Heart left ventricle (tissue), 16 donors: ENCODE data around the gene KHDC4. TPM values are rescaled to one million over a fixed set of nuclear protein-coding genes. Genes with fewer than 3 reads are reported as not detected.
A peak's percentile ranks its signal among the peaks of the same experiment; 100 is the strongest.

ENCODE experiments used
- ATAC-seq, 4 donors: fragments of 200-7000 bp; cut with Tn5 transposase; one replicate each; pipeline ENCODE4 v1.9.1; 2020 to 2022; ENCODE audit warnings: moderate library complexity in 4 of 4, mild to moderate bottlenecking in 3 of 4, moderate number of reproducible peaks in 1 of 4
- DNase-seq, 5 donors: peaks; one replicate each; pipeline ENCODE4 v3.0.0-alpha.2; 2020
- H3K27ac ChIP-seq, 12 donors: fragments of 200-600 bp; sonication (generic) in 4 of 12; one replicate each; pipeline versions ENCODE4 v1.5.0 to v1.8.0; 2016 to 2022; ENCODE audit warnings: mild to moderate bottlenecking in 2 of 12
- H3K27me3 ChIP-seq, 9 donors: fragments of 200-600 bp; sonication (generic) in 2 of 9; one replicate each; pipeline versions ENCODE4 v1.5.1 to v1.8.0; 2016 to 2022; ENCODE audit warnings: mild to moderate bottlenecking in 3 of 9
- H3K36me3 ChIP-seq, 9 donors: fragments of 200-600 bp; sonication (generic) in 2 of 9; one replicate each; pipeline versions ENCODE4 v1.5.0 to v1.8.0; 2018 to 2022; ENCODE audit warnings: mild to moderate bottlenecking in 2 of 9
- H3K4me1 ChIP-seq, 12 donors: fragments of 200-600 bp; sonication (generic) in 4 of 12; one replicate each; pipeline versions ENCODE4 v1.5.0 to v1.8.0; 2016 to 2022; ENCODE audit warnings: mild to moderate bottlenecking in 3 of 12
- H3K4me3 ChIP-seq, 12 donors: fragments of 200-600 bp; sonication (generic) in 4 of 12; one replicate each; pipeline versions ENCODE4 v1.5.0 to v1.8.0; 2017 to 2022; ENCODE audit warnings: mild to moderate bottlenecking in 9 of 12, moderate library complexity in 4 of 12
- H3K9me3 ChIP-seq, 12 donors: fragments of 200-600 bp; sonication (generic) in 4 of 12; one replicate each; pipeline versions ENCODE4 v1.5.0 to v1.8.0; 2016 to 2022; ENCODE audit warnings: mild to moderate bottlenecking in 1 of 12
- POLR2A ChIP-seq, 2 donors: fragments of 450-650 bp; IDR thresholded peaks; one replicate each; pipeline ENCODE4 v1.6.1; 2017; ENCODE audit warnings: antibody characterized with exemption in 2 of 2, mild to moderate bottlenecking in 2 of 2, moderate library complexity in 2 of 2
- WGBS, 4 donors: extraction: QIAGEN DNeasy Blood & Tissue Kit in 2 of 4; methylation state at CpG; one replicate each; pipeline versions ENCODE4 v1.1.5 to v1.1.7; 2013 to 2018; 5-methylcytosine and 5-hydroxymethylcytosine counted together
- intact Hi-C, 10 donors: fragments of 100-400 bp; cut with DNase I; formaldehyde crosslinking; loops; one replicate each; pipeline versions ENCODE4 v1.11.1 to v1.14.2; 2022
- polyA plus RNA-seq, 2 donors: library from polyadenylated mRNA; stranded (reverse); fragments of 200-250 nt; gene quantifications; one replicate each; pipeline ENCODE4 v1.2.3, GENCODE V29; 2013
- total RNA-seq, 9 donors: library from RNA; depleted of rRNA in 2 of 9; stranded (reverse); fragments of >200 nt in 2 of 9; fragmentation: NEBNext Ultra II Directional in 3 of 9; extraction: Animal tissue kit (Norgen Biotek cat#: 25700) in 3 of 9; gene quantifications; one replicate each; pipeline versions ENCODE4 v1.1.0 to v1.2.4, GENCODE V29; 2016 to 2023
- TF ChIP-seq, protein P1 (sequence below), 12 donors: fragments of 200-600 bp; sonication (generic) in 4 of 12; IDR thresholded peaks; one replicate each; pipeline versions ENCODE4 v1.5.0 to v1.8.0; 2018 to 2022; ENCODE audit warnings: antibody characterized with exemption in 12 of 12, mild to moderate bottlenecking in 5 of 12
- donor health status: ischemic (EF 13 %, LVEDD 7.1; RV severe dilation, severe dysfunction).
- donor health status: healthy with polysubstance abuse.
- donor health status: DM: no; HTN: yes; CAD: no.
- donor health status: DM: no; HTN: no; CAD: no.
- donor health status: ischemic (EF 25% LVEDD 6.9; RV normal size, moderate dysfunction).
- donor health status: ischemic (EF 25% LVEDD 5.7; RV mildly dilated, moderate dysfunction).
- donor health status: healthy.
- donor health status: DM: yes; HTN: yes; CAD: no.
- donor health status: ischemic (EF 35%, LVEDD 5.7; RV mildly dilated, moderate dysfunction).
- donor health status: nonischemic (EF 11% LVEDD 7.7; RV severe dilation, severe dysfunction).
- donor health status: DM: yes; HTN: yes; CAD: no.
- donor health status: PGD.
- donor health status: ischemic (EF 29% LVEDD 5.4; RV normal size, mild dysfunction).
- donor health status: nonischemic (EF 23%, LVEDD 6.1; RV moderate dilation, normal function).

KHDC4 gene
- total and polyA plus RNA-seq, 11 donors, result 16.9 to 28.0 (median 21.8) TPM

DNA sequence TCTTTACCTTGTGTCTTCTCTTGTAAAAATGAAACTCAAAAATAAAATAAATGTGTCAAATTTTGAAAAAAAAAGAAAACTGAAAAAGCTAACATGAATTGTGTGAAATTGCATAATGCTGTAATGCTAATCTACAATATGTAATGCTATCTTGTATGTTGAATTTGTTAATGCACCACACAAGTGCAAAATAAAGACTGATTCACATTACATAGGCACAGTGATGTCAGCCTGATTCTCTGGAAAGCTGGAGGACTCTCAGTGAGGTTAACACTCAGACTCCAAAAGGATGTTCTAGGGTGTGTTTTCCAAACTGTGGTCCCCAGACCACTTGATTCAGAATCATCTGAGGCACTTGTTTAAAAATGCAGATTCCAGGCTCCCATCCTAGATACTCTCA lies 49.2 kb downstream of the KHDC4 start:
- Histone ChIP-seq H3K27me3 (no peaks in the 10 kb centered on the region), H3K4me1 (peaks cover 0 to 10% (median 0%) of the 10 kb centered on the region in 12 donors), H3K9me3 (no peaks in the 10 kb centered on the region), H3K4me3 (no peak overlapping the region), H3K27ac (no peak overlapping the region), H3K36me3 (peaks cover 0 to 58% (median 35%) of the 10 kb centered on the region in 9 donors)
- DNase-seq (no peak), ATAC-seq (no peak)
- TF ChIP-seq POLR2A (IDR thresholded peaks at IDR 0.05), result no peak
- TF ChIP-seq, protein P1, sequence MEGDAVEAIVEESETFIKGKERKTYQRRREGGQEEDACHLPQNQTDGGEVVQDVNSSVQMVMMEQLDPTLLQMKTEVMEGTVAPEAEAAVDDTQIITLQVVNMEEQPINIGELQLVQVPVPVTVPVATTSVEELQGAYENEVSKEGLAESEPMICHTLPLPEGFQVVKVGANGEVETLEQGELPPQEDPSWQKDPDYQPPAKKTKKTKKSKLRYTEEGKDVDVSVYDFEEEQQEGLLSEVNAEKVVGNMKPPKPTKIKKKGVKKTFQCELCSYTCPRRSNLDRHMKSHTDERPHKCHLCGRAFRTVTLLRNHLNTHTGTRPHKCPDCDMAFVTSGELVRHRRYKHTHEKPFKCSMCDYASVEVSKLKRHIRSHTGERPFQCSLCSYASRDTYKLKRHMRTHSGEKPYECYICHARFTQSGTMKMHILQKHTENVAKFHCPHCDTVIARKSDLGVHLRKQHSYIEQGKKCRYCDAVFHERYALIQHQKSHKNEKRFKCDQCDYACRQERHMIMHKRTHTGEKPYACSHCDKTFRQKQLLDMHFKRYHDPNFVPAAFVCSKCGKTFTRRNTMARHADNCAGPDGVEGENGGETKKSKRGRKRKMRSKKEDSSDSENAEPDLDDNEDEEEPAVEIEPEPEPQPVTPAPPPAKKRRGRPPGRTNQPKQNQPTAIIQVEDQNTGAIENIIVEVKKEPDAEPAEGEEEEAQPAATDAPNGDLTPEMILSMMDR (IDR thresholded peaks at IDR 0.05), result no peak
- intact Hi-C loops, result no loop called here

DNA sequence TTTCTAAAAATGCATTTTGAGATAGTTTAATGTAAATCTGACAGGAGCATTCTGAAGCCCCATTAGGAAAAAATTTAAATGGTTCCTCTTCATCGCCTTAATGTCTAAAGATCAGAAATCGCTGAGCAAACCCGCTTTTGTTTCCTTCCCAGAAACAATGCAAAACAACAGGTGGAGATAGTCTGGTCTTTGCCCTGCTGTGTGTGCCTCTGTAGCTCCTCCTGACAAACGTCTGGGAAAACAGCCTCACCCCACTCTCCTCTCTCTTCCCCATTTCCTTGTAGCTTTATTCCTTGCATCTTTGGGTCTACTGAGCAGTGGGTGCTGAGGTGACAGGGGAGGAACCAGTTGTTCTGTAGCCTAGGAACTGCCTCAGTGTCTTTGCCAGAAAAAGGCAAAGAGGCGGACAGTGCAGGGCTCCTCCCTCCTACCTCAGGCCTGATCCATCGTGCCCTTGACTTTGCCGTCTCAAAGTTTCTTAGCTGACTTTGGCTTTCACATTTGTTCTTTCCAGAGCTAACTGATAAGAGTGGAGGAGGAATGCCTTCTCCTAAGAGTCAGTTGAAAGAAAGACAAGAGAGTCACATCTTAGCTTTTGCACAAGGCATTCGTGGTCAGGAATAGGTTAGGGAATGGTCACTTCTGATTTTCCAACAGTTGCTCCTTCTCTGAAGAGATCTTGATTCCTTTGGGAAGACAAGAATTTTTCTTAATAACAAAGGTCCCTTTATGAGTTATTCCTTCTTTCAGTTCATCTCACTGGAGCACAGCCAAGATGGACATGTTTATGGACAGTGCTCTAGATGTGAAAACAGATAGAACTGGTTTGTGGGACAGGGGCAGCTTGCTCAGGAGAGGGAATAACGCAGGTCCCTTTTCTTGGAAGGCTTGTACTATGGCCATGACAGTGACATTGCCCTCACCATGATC lies 49.9 kb downstream of the KHDC4 start:
- Histone ChIP-seq H3K36me3 (peaks cover 0 to 65% (median 38%) of the 10 kb centered on the region in 9 donors), H3K4me1 (peaks cover 0 to 4% (median 0%) of the 10 kb centered on the region in 12 donors), H3K4me3 (no peak overlapping the region), H3K9me3 (no peaks in the 10 kb centered on the region), H3K27me3 (no peaks in the 10 kb centered on the region), H3K27ac (no peak overlapping the region)
- intact Hi-C loops, result no loop called here
- TF ChIP-seq POLR2A (IDR thresholded peaks at IDR 0.05), result no peak
- TF ChIP-seq, protein P1 (IDR thresholded peaks at IDR 0.05), result no peak
- no peak for DNase-seq
- 73 to 77% (median 75%) methylated on average over 9 of the region's 9 CpGs for WGBS, 4 donors
- peak in 3 of 4 donors; percentile 28 to 33 (median 33) for ATAC-seq

DNA sequence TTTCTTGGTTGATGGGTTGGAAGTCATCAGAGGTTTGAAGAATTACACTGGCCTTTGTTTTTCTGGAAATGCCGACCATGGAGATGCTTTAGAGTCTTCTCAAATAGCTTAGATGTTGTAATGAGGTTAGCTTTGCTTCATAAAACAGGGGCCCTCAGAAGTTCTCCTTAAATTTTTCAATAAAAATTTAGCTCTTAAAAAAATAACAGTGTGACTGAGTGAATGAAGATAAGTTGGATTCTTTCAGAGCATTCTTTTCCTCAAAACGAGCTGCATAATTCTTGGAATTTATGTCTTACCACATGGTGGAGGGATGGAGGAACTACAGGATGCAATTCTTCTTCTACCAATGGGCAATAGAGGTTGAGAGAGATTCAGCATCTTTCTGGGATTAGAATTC lies 51.4 kb downstream of the KHDC4 start:
- TF ChIP-seq POLR2A (IDR thresholded peaks at IDR 0.05), result no peak
- TF ChIP-seq, protein P1 (IDR thresholded peaks at IDR 0.05), result no peak
- no peaks in the 10 kb centered on the region for H3K27me3 ChIP-seq
- peaks cover 0 to 60% (median 38%) of the 10 kb centered on the region in 9 donors for H3K36me3 ChIP-seq
- H3K27ac ChIP-seq, result no peak overlapping the region
- 72 to 81% (median 76%) methylated on average over 2 of the region's 2 CpGs for whole genome bisulfite sequencing, 4 donors
- intact Hi-C loops, result no loop called here
- no peaks in the 10 kb centered on the region for H3K9me3 ChIP-seq
- ATAC-seq (no peak), DNase-seq (no peak)
- no peak overlapping the region for H3K4me3 ChIP-seq
- H3K4me1 ChIP-seq, result peaks cover 0 to 4% (median 0%) of the 10 kb centered on the region in 12 donors

DNA sequence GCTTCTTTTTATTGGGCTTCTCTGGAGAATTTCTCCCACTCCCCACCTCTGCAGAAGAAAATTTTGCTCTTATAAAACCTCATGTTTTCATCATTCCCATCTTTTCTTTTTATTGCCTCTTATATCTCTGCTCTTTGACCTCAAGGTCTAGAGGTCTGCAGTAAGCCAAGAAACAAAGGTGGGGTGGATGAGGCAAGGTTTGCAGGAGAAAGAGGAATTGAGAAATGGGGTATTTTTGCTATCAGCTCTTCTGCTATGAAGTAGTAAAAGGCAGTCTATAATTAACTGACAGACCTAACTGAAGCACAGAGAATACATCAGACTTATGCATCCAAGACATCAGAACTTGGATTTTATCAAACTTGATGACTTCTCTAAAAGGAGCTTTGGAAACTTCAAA lies 52.0 kb downstream of the KHDC4 start:
- DNase-seq, result no peak
- no peak for TF ChIP-seq POLR2A (IDR thresholded peaks at IDR 0.05)
- Histone ChIP-seq H3K27ac (no peak overlapping the region), H3K27me3 (no peaks in the 10 kb centered on the region), H3K9me3 (no peaks in the 10 kb centered on the region), H3K4me3 (no peak overlapping the region), H3K36me3 (peaks cover 0 to 60% (median 38%) of the 10 kb centered on the region in 9 donors), H3K4me1 (peaks cover 0 to 4% (median 0%) of the 10 kb centered on the region in 12 donors)
- no peak for ATAC-seq
- intact Hi-C loops, result no loop called here
